ENCODE measurements around the gene U2SURP. TPM values are rescaled to one million over a fixed set of nuclear protein-coding genes. Genes with fewer than 3 reads are reported as not detected.

The U2SURP gene
- total RNA-seq, 1 experiment from 2014 or later: 168 TPM

DNA sequence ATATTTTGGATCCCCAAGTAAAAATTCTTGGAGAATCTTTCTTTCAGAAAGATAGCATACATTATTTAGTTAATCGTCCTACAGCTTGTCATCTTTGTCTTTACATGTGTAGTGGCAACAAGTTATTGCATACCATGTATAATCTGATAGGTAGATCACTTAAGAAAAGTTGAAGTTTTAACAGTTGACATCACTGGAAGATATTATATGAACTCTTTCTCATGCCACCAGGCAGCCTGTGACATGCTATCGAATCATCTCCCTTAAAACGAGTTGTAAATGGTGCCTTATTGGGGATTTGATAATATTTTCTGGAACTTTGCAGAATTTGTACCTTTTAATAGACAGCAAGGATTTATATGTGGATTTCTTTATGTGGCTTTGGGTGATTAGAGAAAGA is 8.7 kb downstream of the U2SURP start:
- Histone ChIP-seq H3K18ac (ENCODE audit: insufficient read length, low read depth, low read length) (no peak overlapping the region), H3K9me3 (ENCODE audit: control insufficient read depth, low read depth, low read length) (no peaks in the 10 kb centered on the region), H3K4me1 (ENCODE audit: insufficient read depth, low read length) (no peaks in the 10 kb centered on the region), H4K20me1 (ENCODE audit: control insufficient read depth, insufficient read depth, insufficient read length) (no peaks in the 10 kb centered on the region), H4K8ac (replicated peaks; ENCODE audit: insufficient read length, low read depth, low read length) (no peak overlapping the region), H3K9ac (ENCODE audit: extremely low read depth, insufficient read length, low read length) (no peak overlapping the region), H2BK20ac (ENCODE audit: low read depth, low read length, poor library complexity, severe bottlenecking) (no peak overlapping the region), H2AK5ac (ENCODE audit: insufficient read length, low read length) (no peak overlapping the region), H3K56ac (ENCODE audit: insufficient read length, low read depth, low read length) (no peak overlapping the region), H2BK120ac (ENCODE audit: low read depth, low read length, poor library complexity, severe bottlenecking) (no peak overlapping the region), H3K27me3 (ENCODE audit: insufficient read depth, low read length) (no peaks in the 10 kb centered on the region), H4K91ac (ENCODE audit: insufficient read length, low read depth, low read length) (no peak overlapping the region), H3K23me2 (ENCODE audit: insufficient read length, low read depth, low read length, poor library complexity, severe bottlenecking) (no peaks in the 10 kb centered on the region), H3T11ph (ENCODE audit: low read length) (no peak overlapping the region), H2BK5ac (ENCODE audit: insufficient read length, low read length) (no peak overlapping the region), H3K27ac (ENCODE audit: insufficient read length, low read depth, low read length) (no peak overlapping the region), H3K79me1 (ENCODE audit: insufficient read depth, low read depth, low read length, poor library complexity, severe bottlenecking) (no peaks in the 10 kb centered on the region), H2BK15ac (ENCODE audit: low read depth, low read length) (no peak overlapping the region), H2AFZ (ENCODE audit: low read length) (no peak overlapping the region), H3K23ac (ENCODE audit: insufficient read length, low read depth, low read length) (no peak overlapping the region), H3K79me2 (ENCODE audit: insufficient read depth, low read length) (peaks cover 49% of the 10 kb centered on the region; the same call in 1 of the 2 replicates), H3K4ac (ENCODE audit: low read depth, low read length) (no peak overlapping the region), H2BK12ac (ENCODE audit: insufficient read length, low read depth, low read length) (no peak overlapping the region), H3K14ac (ENCODE audit: insufficient read depth, low read length) (no peak overlapping the region), H3K4me2 (ENCODE audit: insufficient read depth, insufficient read length, low read length) (no peak overlapping the region), H4K5ac (ENCODE audit: insufficient read length, low read depth, low read length) (no peak overlapping the region)
- Mint-ChIP-seq H3K9me3 (no peaks in the 10 kb centered on the region), H3K4me1 (peaks cover 13 to 24% of the 10 kb centered on the region in 2 experiments), H3K36me3 (ENCODE audit: insufficient read depth in 1 of 3, low read depth in 3 of 3) (peaks cover 3 to 19% (median 16%) of the 10 kb centered on the region in 3 experiments; a peak in 6 of 7 replicates), H3K27me3 (ENCODE audit: low read depth) (no peaks in the 10 kb centered on the region), H3K4me3 (no peak overlapping the region), H3K27ac (peak overlapping the region in 1 of 3 experiments; percentile 28; a peak in 1 of 7 replicates)
- DNase-seq: no peak
- TF ChIP-seq, protein P1, sequence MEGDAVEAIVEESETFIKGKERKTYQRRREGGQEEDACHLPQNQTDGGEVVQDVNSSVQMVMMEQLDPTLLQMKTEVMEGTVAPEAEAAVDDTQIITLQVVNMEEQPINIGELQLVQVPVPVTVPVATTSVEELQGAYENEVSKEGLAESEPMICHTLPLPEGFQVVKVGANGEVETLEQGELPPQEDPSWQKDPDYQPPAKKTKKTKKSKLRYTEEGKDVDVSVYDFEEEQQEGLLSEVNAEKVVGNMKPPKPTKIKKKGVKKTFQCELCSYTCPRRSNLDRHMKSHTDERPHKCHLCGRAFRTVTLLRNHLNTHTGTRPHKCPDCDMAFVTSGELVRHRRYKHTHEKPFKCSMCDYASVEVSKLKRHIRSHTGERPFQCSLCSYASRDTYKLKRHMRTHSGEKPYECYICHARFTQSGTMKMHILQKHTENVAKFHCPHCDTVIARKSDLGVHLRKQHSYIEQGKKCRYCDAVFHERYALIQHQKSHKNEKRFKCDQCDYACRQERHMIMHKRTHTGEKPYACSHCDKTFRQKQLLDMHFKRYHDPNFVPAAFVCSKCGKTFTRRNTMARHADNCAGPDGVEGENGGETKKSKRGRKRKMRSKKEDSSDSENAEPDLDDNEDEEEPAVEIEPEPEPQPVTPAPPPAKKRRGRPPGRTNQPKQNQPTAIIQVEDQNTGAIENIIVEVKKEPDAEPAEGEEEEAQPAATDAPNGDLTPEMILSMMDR (conservative IDR thresholded peaks at IDR 0.05): no peak
- WGBS (ENCODE audit: extremely low coverage, insufficient read length, low lambda C conversion rate): no CpG with 5 or more reads among the region's 3 CpGs

Data from H9 (cell line).